ENCODE results near the gene SLC26A3.

SLC26A3 gene

DNA sequence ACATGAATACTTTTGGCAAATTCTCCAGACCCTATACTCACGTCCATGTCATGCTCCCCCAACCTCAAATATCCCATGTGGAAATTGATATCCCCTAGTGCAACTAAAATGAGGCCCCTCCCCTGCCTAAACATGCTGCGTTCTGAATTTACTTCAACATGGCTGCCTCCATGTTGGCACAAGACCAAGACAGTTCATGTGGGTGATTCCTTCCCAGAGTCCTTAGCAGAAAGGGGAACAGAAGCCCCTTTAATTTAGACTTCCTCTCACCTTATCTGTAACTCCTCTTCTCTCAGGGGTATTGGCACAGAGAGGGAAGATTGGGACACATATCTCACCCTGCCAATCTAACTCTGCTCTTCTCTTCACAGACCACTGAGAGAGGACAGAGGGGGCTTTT, 24.5 kb upstream of the SLC26A3 start:
- no peaks in the 10 kb centered on the region for H3K4me1 ChIP-seq (ENCODE audit: control insufficient read depth, insufficient read depth, low read length)
- H3K36me3 ChIP-seq (ENCODE audit: control insufficient read depth in 2 of 2, insufficient read depth in 1 of 2, low read length in 2 of 2): no peaks in the 10 kb centered on the region
- H3K27ac ChIP-seq (ENCODE audit: extremely low read depth, low read depth, low read length): no peak overlapping the region
- ChIA-PET POLR2A (no interaction called here), CTCF (interaction anchor here (0.6 kb wide), 1 partner anchor 1168 kb away, joined by 3 read pairs; no protein-coding TSS in a partner anchor)
- no peak overlapping the region for H3K4me3 ChIP-seq (ENCODE audit: low read depth, low read length)
- TF ChIP-seq ZNF768 (tag by site-specific recombination; IDR thresholded peaks at IDR 0.05) (no peak), KLF16 (tag by site-specific recombination; IDR thresholded peaks at IDR 0.05) (no peak), ZNF560 (tag by site-specific recombination; IDR thresholded peaks at IDR 0.05; ENCODE audit: borderline replicate concordance) (no peak), YY1 (tag by site-specific recombination; IDR thresholded peaks at IDR 0.05) (no peak), ZNF521 (tag by site-specific recombination; IDR thresholded peaks at IDR 0.05) (no peak), YY2 (tag by site-specific recombination; IDR thresholded peaks at IDR 0.05) (no peak), ZNF792 (tag by site-specific recombination; IDR thresholded peaks at IDR 0.05) (no peak), ZNF660 (tag by site-specific recombination; IDR thresholded peaks at IDR 0.05) (no peak), ZFP41 (tag by site-specific recombination; IDR thresholded peaks at IDR 0.05; ENCODE audit: borderline replicate concordance) (no peak), SALL2 (tag by site-specific recombination; IDR thresholded peaks at IDR 0.05; ENCODE audit: borderline replicate concordance) (no peak), ZNF670 (tag by site-specific recombination; IDR thresholded peaks at IDR 0.05; ENCODE audit: low read depth) (no peak)
- TF ChIP-seq, protein P1, sequence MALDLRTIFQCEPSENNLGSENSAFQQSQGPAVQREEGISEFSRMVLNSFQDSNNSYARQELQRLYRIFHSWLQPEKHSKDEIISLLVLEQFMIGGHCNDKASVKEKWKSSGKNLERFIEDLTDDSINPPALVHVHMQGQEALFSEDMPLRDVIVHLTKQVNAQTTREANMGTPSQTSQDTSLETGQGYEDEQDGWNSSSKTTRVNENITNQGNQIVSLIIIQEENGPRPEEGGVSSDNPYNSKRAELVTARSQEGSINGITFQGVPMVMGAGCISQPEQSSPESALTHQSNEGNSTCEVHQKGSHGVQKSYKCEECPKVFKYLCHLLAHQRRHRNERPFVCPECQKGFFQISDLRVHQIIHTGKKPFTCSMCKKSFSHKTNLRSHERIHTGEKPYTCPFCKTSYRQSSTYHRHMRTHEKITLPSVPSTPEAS (tag by site-specific recombination; IDR thresholded peaks at IDR 0.05): no peak
- TF ChIP-seq, protein P2, sequence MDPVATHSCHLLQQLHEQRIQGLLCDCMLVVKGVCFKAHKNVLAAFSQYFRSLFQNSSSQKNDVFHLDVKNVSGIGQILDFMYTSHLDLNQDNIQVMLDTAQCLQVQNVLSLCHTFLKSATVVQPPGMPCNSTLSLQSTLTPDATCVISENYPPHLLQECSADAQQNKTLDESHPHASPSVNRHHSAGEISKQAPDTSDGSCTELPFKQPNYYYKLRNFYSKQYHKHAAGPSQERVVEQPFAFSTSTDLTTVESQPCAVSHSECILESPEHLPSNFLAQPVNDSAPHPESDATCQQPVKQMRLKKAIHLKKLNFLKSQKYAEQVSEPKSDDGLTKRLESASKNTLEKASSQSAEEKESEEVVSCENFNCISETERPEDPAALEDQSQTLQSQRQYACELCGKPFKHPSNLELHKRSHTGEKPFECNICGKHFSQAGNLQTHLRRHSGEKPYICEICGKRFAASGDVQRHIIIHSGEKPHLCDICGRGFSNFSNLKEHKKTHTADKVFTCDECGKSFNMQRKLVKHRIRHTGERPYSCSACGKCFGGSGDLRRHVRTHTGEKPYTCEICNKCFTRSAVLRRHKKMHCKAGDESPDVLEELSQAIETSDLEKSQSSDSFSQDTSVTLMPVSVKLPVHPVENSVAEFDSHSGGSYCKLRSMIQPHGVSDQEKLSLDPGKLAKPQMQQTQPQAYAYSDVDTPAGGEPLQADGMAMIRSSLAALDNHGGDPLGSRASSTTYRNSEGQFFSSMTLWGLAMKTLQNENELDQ (tag by site-specific recombination; IDR thresholded peaks at IDR 0.05; ENCODE audit: low read depth): no peak
- TF ChIP-seq, protein P3, sequence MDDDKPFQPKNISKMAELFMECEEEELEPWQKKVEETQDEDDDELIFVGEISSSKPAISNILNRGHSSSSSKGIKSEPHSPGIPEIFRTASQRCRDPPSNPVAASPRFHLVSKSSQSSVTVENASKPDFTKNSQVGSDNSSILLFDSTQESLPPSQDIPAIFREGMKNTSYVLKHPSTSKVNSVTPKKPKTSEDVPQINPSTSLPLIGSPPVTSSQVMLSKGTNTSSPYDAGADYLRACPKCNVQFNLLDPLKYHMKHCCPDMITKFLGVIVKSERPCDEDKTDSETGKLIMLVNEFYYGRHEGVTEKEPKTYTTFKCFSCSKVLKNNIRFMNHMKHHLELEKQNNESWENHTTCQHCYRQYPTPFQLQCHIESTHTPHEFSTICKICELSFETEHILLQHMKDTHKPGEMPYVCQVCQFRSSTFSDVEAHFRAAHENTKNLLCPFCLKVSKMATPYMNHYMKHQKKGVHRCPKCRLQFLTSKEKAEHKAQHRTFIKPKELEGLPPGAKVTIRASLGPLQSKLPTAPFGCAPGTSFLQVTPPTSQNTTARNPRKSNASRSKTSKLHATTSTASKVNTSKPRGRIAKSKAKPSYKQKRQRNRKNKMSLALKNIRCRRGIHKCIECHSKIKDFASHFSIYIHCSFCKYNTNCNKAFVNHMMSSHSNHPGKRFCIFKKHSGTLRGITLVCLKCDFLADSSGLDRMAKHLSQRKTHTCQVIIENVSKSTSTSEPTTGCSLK (tag by site-specific recombination; IDR thresholded peaks at IDR 0.05): no peak
- TF ChIP-seq, protein P4, sequence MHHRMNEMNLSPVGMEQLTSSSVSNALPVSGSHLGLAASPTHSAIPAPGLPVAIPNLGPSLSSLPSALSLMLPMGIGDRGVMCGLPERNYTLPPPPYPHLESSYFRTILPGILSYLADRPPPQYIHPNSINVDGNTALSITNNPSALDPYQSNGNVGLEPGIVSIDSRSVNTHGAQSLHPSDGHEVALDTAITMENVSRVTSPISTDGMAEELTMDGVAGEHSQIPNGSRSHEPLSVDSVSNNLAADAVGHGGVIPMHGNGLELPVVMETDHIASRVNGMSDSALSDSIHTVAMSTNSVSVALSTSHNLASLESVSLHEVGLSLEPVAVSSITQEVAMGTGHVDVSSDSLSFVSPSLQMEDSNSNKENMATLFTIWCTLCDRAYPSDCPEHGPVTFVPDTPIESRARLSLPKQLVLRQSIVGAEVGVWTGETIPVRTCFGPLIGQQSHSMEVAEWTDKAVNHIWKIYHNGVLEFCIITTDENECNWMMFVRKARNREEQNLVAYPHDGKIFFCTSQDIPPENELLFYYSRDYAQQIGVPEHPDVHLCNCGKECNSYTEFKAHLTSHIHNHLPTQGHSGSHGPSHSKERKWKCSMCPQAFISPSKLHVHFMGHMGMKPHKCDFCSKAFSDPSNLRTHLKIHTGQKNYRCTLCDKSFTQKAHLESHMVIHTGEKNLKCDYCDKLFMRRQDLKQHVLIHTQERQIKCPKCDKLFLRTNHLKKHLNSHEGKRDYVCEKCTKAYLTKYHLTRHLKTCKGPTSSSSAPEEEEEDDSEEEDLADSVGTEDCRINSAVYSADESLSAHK (tag by site-specific recombination; IDR thresholded peaks at IDR 0.05): no peak
- no peaks in the 10 kb centered on the region for H3K9me3 ChIP-seq (ENCODE audit: control insufficient read depth, insufficient read depth, low read depth, low read length)

DNA sequence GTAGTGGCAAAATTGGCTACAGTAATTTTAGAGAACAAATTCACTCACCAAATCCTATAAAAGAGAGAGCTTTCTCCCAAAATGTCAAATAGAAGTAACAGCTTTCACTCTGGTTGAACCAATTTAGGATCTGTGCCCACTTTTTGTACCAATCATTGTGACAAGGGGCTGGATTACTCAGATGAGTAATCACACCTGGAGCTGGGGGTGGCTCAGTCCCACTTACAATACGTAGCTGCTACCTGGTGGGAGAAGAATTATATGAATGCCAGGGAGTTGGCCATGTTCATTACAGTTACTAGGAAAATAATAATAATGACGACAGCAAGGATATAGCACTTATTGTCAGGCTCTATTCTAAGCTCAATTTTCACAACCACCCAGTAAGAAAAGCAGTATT, 23.4 kb upstream of the SLC26A3 start:
- TF ChIP-seq ZNF114 (tag by site-specific recombination; IDR thresholded peaks at IDR 0.05) (no peak), ZNF701 (tag by site-specific recombination; IDR thresholded peaks at IDR 0.05) (no peak), ZNF747 (tag by site-specific recombination; IDR thresholded peaks at IDR 0.05) (no peak), SP2 (tag by site-specific recombination; IDR thresholded peaks at IDR 0.05) (no peak), SETDB1 (IDR thresholded peaks at IDR 0.05; ENCODE audit: insufficient read length, low read length) (no peak), ZFHX2 (tag by site-specific recombination; conservative IDR thresholded peaks at IDR 0.05) (no peak), ZNF473 (tag by site-specific recombination; IDR thresholded peaks at IDR 0.05) (no peak), ZFP37 (tag by site-specific recombination; IDR thresholded peaks at IDR 0.05) (no peak)
- no peaks in the 10 kb centered on the region for H3K4me1 ChIP-seq (ENCODE audit: control insufficient read depth, insufficient read depth, low read length)
- POLR2A ChIA-PET: no interaction called here
- CTCF ChIA-PET: interaction anchor here (0.6 kb wide), 1 partner anchor 65 kb away, joined by 3 read pairs; no protein-coding TSS in a partner anchor
- H3K36me3 ChIP-seq (ENCODE audit: control insufficient read depth in 2 of 2, insufficient read depth in 1 of 2, low read length in 2 of 2): no peaks in the 10 kb centered on the region
- H3K27ac ChIP-seq (ENCODE audit: extremely low read depth, low read depth, low read length): no peak overlapping the region
- no peak overlapping the region for H3K4me3 ChIP-seq (ENCODE audit: low read depth, low read length)
- H3K9me3 ChIP-seq (ENCODE audit: control insufficient read depth, insufficient read depth, low read depth, low read length): no peaks in the 10 kb centered on the region

Measured in HEK293 (cell line).